T-helper 22 cell (primary cell): Measurements from ENCODE around the gene ABLIM3.

Experiments
- DNase-seq: peaks from one replicate; pipeline ENCODE4 v3.0.0-alpha.2; 2020; ENCODE audit warnings: low read depth

ABLIM3 gene

GRCh38 chr5:149309354-149309753 lies 168.1 kb downstream of the ABLIM3 start:
- no peak for DNase-seq
